Lung (tissue), 12 donors: Measurements from ENCODE around the gene DPP6. TPM values are rescaled to one million over a fixed set of nuclear protein-coding genes. Genes with fewer than 3 reads are reported as not detected.

Experiments
- ATAC-seq: fragments of 200-7000 bp; cut with Tn5 transposase; one replicate; pipeline ENCODE4 v1.9.1; 2020; ENCODE audit warnings: moderate number of reproducible peaks; ENCODE audit not compliant: insufficient read depth, low FRiP score
- DNase-seq, 3 donors: peaks; one replicate each; pipeline ENCODE4 v3.0.0-alpha.2; 2013 to 2017
- H3K27ac ChIP-seq, 2 donors: one replicate each; pipeline ENCODE4 v1.5.1; 2013; ENCODE audit warnings: mild to moderate bottlenecking in 2 of 2, moderate library complexity in 2 of 2, control low read depth in 1 of 2, inconsistent platforms in 1 of 2, low read depth in 1 of 2, low read length in 1 of 2
- H3K27me3 ChIP-seq, 3 donors: one replicate each; pipeline ENCODE4 v1.5.1; 2013; ENCODE audit warnings: low read length in 2 of 3; ENCODE audit not compliant: control insufficient read depth in 3 of 3, insufficient read depth in 3 of 3
- H3K36me3 ChIP-seq, 4 donors: one replicate each; pipeline ENCODE4 v1.5.1; 2013; ENCODE audit warnings: low read length in 4 of 4, mild to moderate bottlenecking in 1 of 4, moderate library complexity in 1 of 4; ENCODE audit not compliant: control insufficient read depth in 4 of 4, insufficient read depth in 4 of 4
- H3K4me1 ChIP-seq, 5 donors: one replicate each; pipeline ENCODE4 v1.5.1; 2013; ENCODE audit warnings: low read length in 5 of 5, mild to moderate bottlenecking in 2 of 5, moderate library complexity in 1 of 5; ENCODE audit not compliant: control insufficient read depth in 5 of 5, insufficient read depth in 5 of 5
- H3K4me3 ChIP-seq: one replicate; pipeline ENCODE4 v1.5.1; 2013; ENCODE audit warnings: mild to moderate bottlenecking, control low read depth, moderate library complexity
- H3K9ac ChIP-seq, 2 donors: one replicate each; pipeline ENCODE4 v1.5.1; 2013; ENCODE audit warnings: low read length in 2 of 2, control low read depth in 1 of 2; ENCODE audit not compliant: insufficient read depth in 1 of 2
- H3K9me3 ChIP-seq, 4 donors: one replicate each; pipeline ENCODE4 v1.5.1; 2013; ENCODE audit warnings: low read length in 3 of 4, mild to moderate bottlenecking in 1 of 4, moderate library complexity in 1 of 4; ENCODE audit not compliant: control insufficient read depth in 4 of 4, insufficient read depth in 3 of 4
- WGBS, 2 donors: extraction: QIAGEN DNeasy Blood & Tissue Kit; methylation state at CpG; one replicate each; pipeline ENCODE4 v1.1.7; 2013; 5-methylcytosine and 5-hydroxymethylcytosine counted together
- polyA plus RNA-seq, 2 donors: library from polyadenylated mRNA; stranded (reverse); fragments of 200-250 nt; gene quantifications; one replicate each; pipeline ENCODE4 v1.2.1, GENCODE V29; 2013
- total RNA-seq, 2 donors: library from RNA; depleted of rRNA in 1 of 2; stranded (reverse); fragments of >200 nt in 1 of 2; gene quantifications; one replicate each; pipeline ENCODE4 v1.2.1, GENCODE V29; 2014 to 2021
- TF ChIP-seq, protein P1 (sequence below): IDR thresholded peaks from 2 replicates; pipeline ENCODE4 v1.5.1; 2012; ENCODE audit warnings: mild to moderate bottlenecking; ENCODE audit errors: control extremely low read depth, extremely low read depth
- donor health status: control.
- donor health status: control.
- donor health status: Bipolar disorder and iron deficiency.
- donor health status: healthy.
- donor health status: DM: yes; HTN: yes; CAD: no.

The DPP6 gene
- total and polyA plus RNA-seq, 4 donors, result 0.08 to 1.3 (median 0.75) TPM

GRCh38 chr7:154241988-154242387 lies 189.8 kb downstream of the DPP6 start:
- WGBS, 2 donors, result 81 to 88% methylated on average over 3 of the region's 3 CpGs

GRCh38 chr7:154242709-154243108 lies 190.5 kb downstream of the DPP6 start:
- ATAC-seq (no peak), DNase-seq (no peak)
- Histone ChIP-seq H3K27ac (no peak overlapping the region), H3K9ac (no peak overlapping the region), H3K4me3 (no peak overlapping the region), H3K4me1 (no peaks in the 10 kb centered on the region), H3K9me3 (peaks cover 0 to 5% (median 3%) of the 10 kb centered on the region in 4 donors), H3K36me3 (no peaks in the 10 kb centered on the region), H3K27me3 (no peaks in the 10 kb centered on the region)
- TF ChIP-seq, protein P1, sequence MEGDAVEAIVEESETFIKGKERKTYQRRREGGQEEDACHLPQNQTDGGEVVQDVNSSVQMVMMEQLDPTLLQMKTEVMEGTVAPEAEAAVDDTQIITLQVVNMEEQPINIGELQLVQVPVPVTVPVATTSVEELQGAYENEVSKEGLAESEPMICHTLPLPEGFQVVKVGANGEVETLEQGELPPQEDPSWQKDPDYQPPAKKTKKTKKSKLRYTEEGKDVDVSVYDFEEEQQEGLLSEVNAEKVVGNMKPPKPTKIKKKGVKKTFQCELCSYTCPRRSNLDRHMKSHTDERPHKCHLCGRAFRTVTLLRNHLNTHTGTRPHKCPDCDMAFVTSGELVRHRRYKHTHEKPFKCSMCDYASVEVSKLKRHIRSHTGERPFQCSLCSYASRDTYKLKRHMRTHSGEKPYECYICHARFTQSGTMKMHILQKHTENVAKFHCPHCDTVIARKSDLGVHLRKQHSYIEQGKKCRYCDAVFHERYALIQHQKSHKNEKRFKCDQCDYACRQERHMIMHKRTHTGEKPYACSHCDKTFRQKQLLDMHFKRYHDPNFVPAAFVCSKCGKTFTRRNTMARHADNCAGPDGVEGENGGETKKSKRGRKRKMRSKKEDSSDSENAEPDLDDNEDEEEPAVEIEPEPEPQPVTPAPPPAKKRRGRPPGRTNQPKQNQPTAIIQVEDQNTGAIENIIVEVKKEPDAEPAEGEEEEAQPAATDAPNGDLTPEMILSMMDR, result no peak

More at GRCh38 chr7:154241988-154242387, 189.8 kb downstream of the DPP6 start:
- no peak overlapping the region for H3K9ac ChIP-seq
- no peak overlapping the region for H3K27ac ChIP-seq
- no peak overlapping the region for H3K4me3 ChIP-seq
- no peaks in the 10 kb centered on the region for H3K4me1 ChIP-seq
- peaks cover 0 to 5% (median 3%) of the 10 kb centered on the region in 4 donors for H3K9me3 ChIP-seq
- DNase-seq (no peak), ATAC-seq (no peak)
- H3K36me3 ChIP-seq, result no peaks in the 10 kb centered on the region
- TF ChIP-seq, protein P1, result no peak
- no peaks in the 10 kb centered on the region for H3K27me3 ChIP-seq

DNA sequence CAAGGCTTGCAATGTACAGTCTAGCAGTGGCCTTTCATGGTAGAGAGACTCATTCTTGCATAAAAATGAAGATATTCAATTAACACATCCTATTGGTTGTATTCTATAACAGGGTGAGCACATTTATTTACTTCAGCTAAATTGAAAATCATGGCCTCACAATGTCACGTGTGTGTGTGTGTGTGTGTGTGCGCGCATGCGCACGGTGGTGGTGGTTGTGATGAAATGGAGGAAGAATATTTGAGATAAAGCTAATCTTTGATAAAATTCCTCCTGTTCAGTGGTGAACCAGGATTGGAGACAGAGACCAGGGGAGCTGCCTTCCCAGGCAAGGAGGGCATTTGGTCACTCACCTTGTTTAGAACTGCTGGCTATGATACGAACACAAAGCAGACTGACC lies 199.8 kb downstream of the DPP6 start:
- ATAC-seq, result no peak
- no peak overlapping the region for H3K4me3 ChIP-seq
- TF ChIP-seq, protein P1, result no peak
- no peak overlapping the region for H3K27ac ChIP-seq
- no peaks in the 10 kb centered on the region for H3K36me3 ChIP-seq
- H3K9me3 ChIP-seq, result no peaks in the 10 kb centered on the region
- no peak overlapping the region for H3K9ac ChIP-seq
- no peaks in the 10 kb centered on the region for H3K4me1 ChIP-seq
- no peak for DNase-seq
- no peaks in the 10 kb centered on the region for H3K27me3 ChIP-seq
- 72 to 80% methylated on average over 6 of the region's 6 CpGs for WGBS, 2 donors

GRCh38 chr7:154253810-154254209 lies 201.6 kb downstream of the DPP6 start:
- no peaks in the 10 kb centered on the region for H3K36me3 ChIP-seq
- H3K9me3 ChIP-seq, result no peaks in the 10 kb centered on the region
- no peak overlapping the region for H3K9ac ChIP-seq
- TF ChIP-seq, protein P1, result no peak
- no peak overlapping the region for H3K4me3 ChIP-seq
- ATAC-seq (no peak), DNase-seq (no peak)
- H3K4me1 ChIP-seq, result no peaks in the 10 kb centered on the region
- no peak overlapping the region for H3K27ac ChIP-seq
- WGBS, 2 donors, result 59 to 66% methylated on average over 6 of the region's 6 CpGs
- no peaks in the 10 kb centered on the region for H3K27me3 ChIP-seq
